Astrocyte (in vitro differentiated cells and primary cell): ENCODE measurements around the gene MYH13. TPM values are rescaled to one million over a fixed set of nuclear protein-coding genes. Genes with fewer than 3 reads are reported as not detected.

ENCODE experiments used
- DNase-seq: peaks from one replicate; pipeline ENCODE4 v3.0.0-alpha.2; 2010; ENCODE audit warnings: low read depth
- FAIRE-seq: peaks from 2 replicates; lab custom pipeline; 2011; peaks lifted over from hg19 to GRCh38; lab: Jason Lieb, UNC
- H2AFZ ChIP-seq: 2 replicates; pipeline ENCODE4 v1.6.0; 2012; ENCODE audit warnings: low read depth, low read length, inconsistent platforms
- H3K27ac ChIP-seq: 2 replicates; pipeline ENCODE4 v1.5.1; 2011; ENCODE audit warnings: low read depth, low read length, inconsistent platforms
- H3K27me3 ChIP-seq: 2 replicates; pipeline ENCODE4 v1.6.0; 2011; ENCODE audit warnings: low read length, inconsistent platforms; ENCODE audit not compliant: insufficient read depth
- H3K36me3 ChIP-seq: 2 replicates; pipeline ENCODE4 v1.5.1; 2011; ENCODE audit warnings: low read length, inconsistent platforms; ENCODE audit not compliant: insufficient read depth
- H3K4me1 ChIP-seq: 2 replicates; pipeline ENCODE4 v1.5.1; 2011; ENCODE audit warnings: low read length, inconsistent platforms; ENCODE audit not compliant: insufficient read depth
- H3K4me2 ChIP-seq: 2 replicates; pipeline ENCODE4 v1.6.0; 2012; ENCODE audit warnings: low read length, inconsistent platforms
- H3K4me3 ChIP-seq: 2 replicates; pipeline ENCODE4 v1.5.1; 2011; ENCODE audit warnings: low read depth, mild to moderate bottlenecking, low read length, inconsistent platforms; ENCODE audit not compliant: insufficient read depth
- H3K79me2 ChIP-seq: 2 replicates; pipeline ENCODE4 v1.6.0; 2012; ENCODE audit warnings: mild to moderate bottlenecking, low read length, inconsistent platforms; ENCODE audit not compliant: insufficient read depth
- H3K9ac ChIP-seq: 2 replicates; pipeline ENCODE4 v1.6.0; 2012; ENCODE audit warnings: mild to moderate bottlenecking, low read length, inconsistent platforms
- H3K9me3 ChIP-seq: 2 replicates; pipeline ENCODE4 v1.5.1; 2012; ENCODE audit warnings: low read depth, mild to moderate bottlenecking, low read length, inconsistent platforms; ENCODE audit not compliant: insufficient read depth
- H4K20me1 ChIP-seq: 2 replicates; pipeline ENCODE4 v1.6.0; 2012; ENCODE audit warnings: low read length, inconsistent platforms; ENCODE audit not compliant: insufficient read depth
- H3K27ac Mint-ChIP-seq: one replicate; pipeline ENCODE4 v1.8.0; 2021; ENCODE audit warnings: mild to moderate bottlenecking, mixed read lengths; ENCODE audit not compliant: unreplicated experiment
- H3K27me3 Mint-ChIP-seq: one replicate; pipeline ENCODE4 v1.8.0; 2021; ENCODE audit warnings: low read depth, mixed read lengths; ENCODE audit not compliant: unreplicated experiment
- H3K36me3 Mint-ChIP-seq: one replicate; pipeline ENCODE4 v1.8.0; 2021; ENCODE audit warnings: low read depth, mixed read lengths; ENCODE audit not compliant: unreplicated experiment
- H3K4me1 Mint-ChIP-seq: one replicate; pipeline ENCODE4 v1.8.0; 2021; ENCODE audit warnings: low read depth, mixed read lengths; ENCODE audit not compliant: unreplicated experiment
- H3K4me3 Mint-ChIP-seq: one replicate; pipeline ENCODE4 v1.8.0; 2021; ENCODE audit warnings: mild to moderate bottlenecking, moderate library complexity, mixed read lengths; ENCODE audit not compliant: unreplicated experiment
- H3K9me3 Mint-ChIP-seq: one replicate; pipeline ENCODE4 v1.8.0; 2021; ENCODE audit warnings: mild to moderate bottlenecking, mixed read lengths; ENCODE audit not compliant: unreplicated experiment
- CTCF ChIP-seq: IDR thresholded peaks from 2 replicates; pipeline ENCODE4 v1.5.1; 2011; ENCODE audit warnings: low read depth, mild to moderate bottlenecking, inconsistent platforms, low read length, moderate library complexity; ENCODE audit not compliant: insufficient read depth
- EZH2 ChIP-seq: IDR thresholded peaks from 2 replicates; pipeline ENCODE4 v1.6.1; 2012; ENCODE audit warnings: mild to moderate bottlenecking, low read length, inconsistent platforms; ENCODE audit not compliant: insufficient read depth
- total RNA-seq: library from RNA; stranded (reverse); gene quantifications from 2 replicates; pipeline ENCODE4 v1.2.1, GENCODE V29; 2021

The MYH13 gene
- total RNA-seq, 1 donor from 2014 or later: not detected

- H3K9me3 ChIP-seq: no peaks in the 10 kb centered on the region
- no peaks in the 10 kb centered on the region for H3K36me3 ChIP-seq
- no peaks in the 10 kb centered on the region for H4K20me1 ChIP-seq
- no peak overlapping the region for H3K27ac Mint-ChIP-seq
- DNase-seq: no peak
- no peaks in the 10 kb centered on the region for H3K79me2 ChIP-seq
- no peaks in the 10 kb centered on the region for H3K36me3 Mint-ChIP-seq
- H3K4me3 ChIP-seq: no peak overlapping the region
- no peaks in the 10 kb centered on the region for H3K27me3 ChIP-seq
- no peak overlapping the region for H3K9ac ChIP-seq
- H2AFZ ChIP-seq: no peak overlapping the region
- peaks cover 8% of the 10 kb centered on the region for H3K9me3 Mint-ChIP-seq
- no peak overlapping the region for H3K4me3 Mint-ChIP-seq
- no peak for TF ChIP-seq EZH2
- TF ChIP-seq CTCF: no peak
- peaks cover 6% of the 10 kb centered on the region for H3K27me3 Mint-ChIP-seq
- peaks cover 12% of the 10 kb centered on the region for H3K4me1 Mint-ChIP-seq
- H3K4me2 ChIP-seq: no peak overlapping the region
- H3K27ac ChIP-seq: no peak overlapping the region
- FAIRE-seq: no peak
- H3K4me1 ChIP-seq: no peaks in the 10 kb centered on the region
Observed at GRCh38 chr17:10262451-10262850, 110.4 kb downstream of the MYH13 start.

DNA sequence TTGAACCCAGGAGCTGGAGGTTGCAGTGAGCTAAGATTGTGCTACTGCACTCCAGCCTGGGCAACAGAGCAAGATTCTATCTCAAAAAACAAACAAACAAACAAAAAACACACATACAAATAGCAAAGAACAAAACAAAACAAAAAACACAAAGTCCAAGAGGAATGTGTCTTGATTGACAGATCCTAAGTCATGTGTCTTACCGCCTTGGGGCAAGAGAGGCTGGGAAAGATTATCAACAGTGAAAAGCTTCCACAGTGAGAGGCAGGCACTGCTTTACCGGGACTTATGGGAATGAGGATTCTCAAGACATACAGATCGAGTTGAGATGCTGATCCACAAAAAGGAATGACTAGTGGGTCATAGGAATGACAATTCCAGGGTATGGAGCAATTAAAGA is 111.7 kb downstream of the MYH13 start:
- DNase-seq (no peak), FAIRE-seq (no peak)
- Histone ChIP-seq H3K4me1 (no peaks in the 10 kb centered on the region), H3K4me2 (no peak overlapping the region), H3K79me2 (no peaks in the 10 kb centered on the region), H3K4me3 (no peak overlapping the region), H3K9ac (no peak overlapping the region), H3K27me3 (no peaks in the 10 kb centered on the region), H3K27ac (no peak overlapping the region), H2AFZ (no peak overlapping the region), H4K20me1 (no peaks in the 10 kb centered on the region), H3K36me3 (no peaks in the 10 kb centered on the region), H3K9me3 (no peaks in the 10 kb centered on the region)
- Mint-ChIP-seq H3K27ac (no peak overlapping the region), H3K4me1 (peaks cover 12% of the 10 kb centered on the region), H3K36me3 (no peaks in the 10 kb centered on the region), H3K4me3 (no peak overlapping the region), H3K27me3 (peaks cover 6% of the 10 kb centered on the region), H3K9me3 (no peaks in the 10 kb centered on the region)
- TF ChIP-seq EZH2 (no peak), CTCF (no peak)

DNA sequence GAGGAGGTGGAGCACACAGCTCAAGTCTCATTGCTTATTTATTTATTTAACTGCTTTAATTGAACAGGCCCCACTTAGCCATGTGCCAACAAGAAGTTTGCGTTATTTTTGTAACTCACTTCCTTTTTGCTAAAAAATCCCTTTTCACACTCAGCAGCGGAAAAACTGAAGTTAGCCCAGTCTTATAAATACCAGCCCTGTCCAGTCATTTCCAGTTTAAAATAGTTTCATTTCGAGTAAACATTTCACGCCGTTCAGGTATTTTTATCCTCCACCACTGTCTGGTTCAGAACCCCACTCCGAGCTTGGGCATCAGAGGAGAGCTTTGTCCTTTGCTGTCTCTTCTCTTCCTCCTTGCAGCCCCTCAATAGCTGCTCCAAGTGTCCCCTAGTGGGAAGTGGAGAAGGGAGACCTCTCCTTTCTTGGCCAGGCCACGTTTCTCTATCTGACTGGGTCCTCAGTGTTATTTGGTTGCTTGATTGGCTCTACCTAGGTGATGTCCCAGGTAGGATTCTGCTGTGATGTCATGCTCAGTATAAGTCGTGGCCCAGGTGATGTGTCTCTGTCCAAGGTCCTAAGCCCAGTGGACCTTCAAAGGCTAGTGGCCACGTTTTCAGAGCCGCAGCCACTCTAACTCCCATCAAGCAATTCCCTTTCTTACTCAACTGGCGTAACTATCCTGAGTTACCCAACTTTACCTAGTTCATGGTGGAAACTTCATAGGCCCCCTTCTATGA is 121.4 kb downstream of the MYH13 start:
- H3K9me3 ChIP-seq: no peaks in the 10 kb centered on the region
- H3K9ac ChIP-seq: no peak overlapping the region
- Mint-ChIP-seq H3K9me3 (no peaks in the 10 kb centered on the region), H3K27me3 (no peaks in the 10 kb centered on the region), H3K4me1 (peaks cover 16% of the 10 kb centered on the region), H3K36me3 (no peaks in the 10 kb centered on the region), H3K27ac (no peak overlapping the region), H3K4me3 (no peak overlapping the region)
- no peak overlapping the region for H3K4me2 ChIP-seq
- no peaks in the 10 kb centered on the region for H3K79me2 ChIP-seq
- no peaks in the 10 kb centered on the region for H3K27me3 ChIP-seq
- no peak overlapping the region for H2AFZ ChIP-seq
- DNase-seq (no peak), FAIRE-seq (no peak)
- no peaks in the 10 kb centered on the region for H3K4me1 ChIP-seq
- H3K4me3 ChIP-seq: no peak overlapping the region
- TF ChIP-seq EZH2 (no peak), CTCF (no peak)
- H4K20me1 ChIP-seq: no peaks in the 10 kb centered on the region
- no peak overlapping the region for H3K27ac ChIP-seq
- no peaks in the 10 kb centered on the region for H3K36me3 ChIP-seq
